A673 (cell line): ENCODE measurements around the gene PEAR1.
A peak's percentile ranks its signal among the peaks of the same experiment; 100 is the strongest.

Source experiments
- EZH2 ChIP-seq: fragments of 200-600 bp; sonication (generic); IDR thresholded peaks from 2 replicates; pipeline ENCODE4 v1.6.1; 2017; ENCODE audit warnings: borderline replicate concordance, low read depth, mild to moderate bottlenecking, mixed read lengths, antibody characterized with exemption, low read length; ENCODE audit not compliant: poor library complexity, severe bottlenecking
- TF ChIP-seq, protein P1 (sequence below): fragments of 300-800, 200-600 bp; sonication (generic); conservative IDR thresholded peaks from 2 replicates; pipeline ENCODE4 v1.5.1; 2017; ENCODE audit warnings: low read depth, mild to moderate bottlenecking, antibody characterized with exemption, low read length, moderate library complexity, mixed read lengths

DNA sequence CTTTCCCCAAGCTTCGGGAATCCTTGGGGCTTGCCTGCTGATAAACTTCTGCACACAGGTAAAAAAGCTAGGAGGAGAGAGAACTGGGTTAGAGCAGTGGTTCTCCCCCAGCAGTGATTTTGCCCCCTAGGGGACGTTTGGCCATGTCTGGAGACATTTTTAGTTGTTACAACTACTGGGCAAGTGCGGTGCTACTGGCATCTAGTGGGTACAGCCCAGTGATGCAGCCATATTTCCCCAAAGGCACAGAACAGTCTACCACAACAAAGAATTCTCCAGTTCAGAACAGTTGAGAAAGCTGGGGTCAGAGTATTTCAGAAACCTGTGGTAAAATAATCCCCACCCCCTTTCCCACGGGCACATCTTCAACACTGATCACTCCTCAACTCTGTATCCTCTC, 68.2 kb downstream of the PEAR1 start:
- TF ChIP-seq, protein P1, sequence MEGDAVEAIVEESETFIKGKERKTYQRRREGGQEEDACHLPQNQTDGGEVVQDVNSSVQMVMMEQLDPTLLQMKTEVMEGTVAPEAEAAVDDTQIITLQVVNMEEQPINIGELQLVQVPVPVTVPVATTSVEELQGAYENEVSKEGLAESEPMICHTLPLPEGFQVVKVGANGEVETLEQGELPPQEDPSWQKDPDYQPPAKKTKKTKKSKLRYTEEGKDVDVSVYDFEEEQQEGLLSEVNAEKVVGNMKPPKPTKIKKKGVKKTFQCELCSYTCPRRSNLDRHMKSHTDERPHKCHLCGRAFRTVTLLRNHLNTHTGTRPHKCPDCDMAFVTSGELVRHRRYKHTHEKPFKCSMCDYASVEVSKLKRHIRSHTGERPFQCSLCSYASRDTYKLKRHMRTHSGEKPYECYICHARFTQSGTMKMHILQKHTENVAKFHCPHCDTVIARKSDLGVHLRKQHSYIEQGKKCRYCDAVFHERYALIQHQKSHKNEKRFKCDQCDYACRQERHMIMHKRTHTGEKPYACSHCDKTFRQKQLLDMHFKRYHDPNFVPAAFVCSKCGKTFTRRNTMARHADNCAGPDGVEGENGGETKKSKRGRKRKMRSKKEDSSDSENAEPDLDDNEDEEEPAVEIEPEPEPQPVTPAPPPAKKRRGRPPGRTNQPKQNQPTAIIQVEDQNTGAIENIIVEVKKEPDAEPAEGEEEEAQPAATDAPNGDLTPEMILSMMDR: peak; percentile 35; the same call in 1 of the 2 replicates
- no peak for TF ChIP-seq EZH2
